HG02840 (cell line): ENCODE data around the gene NACA2.
"Not testable (repeated sequence)": the region's sequence is repeated elsewhere in the genome, so short reads cannot be mapped to it uniquely, and the experiment has no call there.

ENCODE experiments used
- ATAC-seq: cut with Tn5 transposase; IDR thresholded peaks from one replicate; pipeline ENCODE4 v1.9.1; 2021; ENCODE audit warnings: mild to moderate bottlenecking, moderate library complexity, moderate number of reproducible peaks; ENCODE audit not compliant: unreplicated experiment, low FRiP score

NACA2 gene

GRCh38 chr17:61601297-61601696 is 10.3 kb upstream of the NACA2 start:
- ATAC-seq, result no peak

- no peak for ATAC-seq
Measured at GRCh38 chr17:61600621-61601020, 9.6 kb upstream of the NACA2 start.

- no peak for ATAC-seq
Measured at GRCh38 chr17:61599608-61600007, 8.6 kb upstream of the NACA2 start.

GRCh38 chr17:61598014-61598413 is 7.0 kb upstream of the NACA2 start:
- no peak for ATAC-seq

GRCh38 chr17:61597607-61598006 is 6.6 kb upstream of the NACA2 start:
- ATAC-seq, result no peak

- no peak for ATAC-seq
Measured at GRCh38 chr17:61595418-61596186, 4.6 kb upstream of the NACA2 start.

GRCh38 chr17:61594294-61594825 is 3.3 kb upstream of the NACA2 start:
- no peak for ATAC-seq

GRCh38 chr17:61593426-61593825 is 2.4 kb upstream of the NACA2 start:
- ATAC-seq, result no peak

GRCh38 chr17:61591930-61592329 is 911 bp upstream of the NACA2 start:
- no peak for ATAC-seq

GRCh38 chr17:61589990-61590389 is 1.0 kb downstream of the NACA2 start:
- ATAC-seq, result no peak

- no peak for ATAC-seq
Measured at GRCh38 chr17:61587807-61588660, 3.0 kb downstream of the NACA2 start.

- ATAC-seq, result no peak
Measured at GRCh38 chr17:61587242-61587641, 3.8 kb downstream of the NACA2 start.

GRCh38 chr17:61586622-61587021 is 4.4 kb downstream of the NACA2 start:
- ATAC-seq, result not testable (repeated sequence)

- no peak for ATAC-seq
Measured at GRCh38 chr17:61586031-61586566, 4.9 kb downstream of the NACA2 start.

- no peak for ATAC-seq
Measured at GRCh38 chr17:61584866-61585265, 6.2 kb downstream of the NACA2 start.

- ATAC-seq, result no peak
Measured at GRCh38 chr17:61584266-61584665, 6.8 kb downstream of the NACA2 start.

GRCh38 chr17:61583660-61584264 is 7.3 kb downstream of the NACA2 start:
- no peak for ATAC-seq

GRCh38 chr17:61583242-61583641 is 7.8 kb downstream of the NACA2 start:
- no peak for ATAC-seq

GRCh38 chr17:61582593-61582992 is 8.4 kb downstream of the NACA2 start:
- ATAC-seq, result no peak

GRCh38 chr17:61581611-61582349 is 9.2 kb downstream of the NACA2 start:
- ATAC-seq, result no peak
